Measurements from ENCODE around the gene SPATA16.

DNA sequence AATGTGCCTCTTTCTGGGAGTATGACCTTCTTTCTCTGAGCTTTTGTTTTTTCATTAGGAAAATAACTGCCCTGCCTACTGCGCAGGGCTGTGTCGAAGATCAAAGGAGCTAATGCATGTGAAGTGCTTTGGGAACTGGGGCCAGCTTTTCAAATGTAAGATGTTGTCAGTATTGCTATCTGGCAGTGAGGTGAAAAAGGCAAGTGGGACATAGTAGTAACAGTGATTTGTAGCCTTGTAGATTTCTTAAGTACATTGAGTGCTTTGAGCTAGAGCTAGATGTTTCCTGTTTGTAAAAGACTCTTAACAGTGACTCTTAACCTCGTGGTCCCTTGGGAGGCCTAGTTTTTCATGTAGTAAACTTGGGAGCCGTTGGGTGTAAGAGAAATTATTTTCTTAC is 264.0 kb downstream of the SPATA16 start:
- no peak for TF ChIP-seq ZNF8 (CRISPR knock-in tag; IDR thresholded peaks at IDR 0.05)
- no peak for TF ChIP-seq ZNF70 (CRISPR knock-in tag; IDR thresholded peaks at IDR 0.05)
- TF ChIP-seq, protein P1, sequence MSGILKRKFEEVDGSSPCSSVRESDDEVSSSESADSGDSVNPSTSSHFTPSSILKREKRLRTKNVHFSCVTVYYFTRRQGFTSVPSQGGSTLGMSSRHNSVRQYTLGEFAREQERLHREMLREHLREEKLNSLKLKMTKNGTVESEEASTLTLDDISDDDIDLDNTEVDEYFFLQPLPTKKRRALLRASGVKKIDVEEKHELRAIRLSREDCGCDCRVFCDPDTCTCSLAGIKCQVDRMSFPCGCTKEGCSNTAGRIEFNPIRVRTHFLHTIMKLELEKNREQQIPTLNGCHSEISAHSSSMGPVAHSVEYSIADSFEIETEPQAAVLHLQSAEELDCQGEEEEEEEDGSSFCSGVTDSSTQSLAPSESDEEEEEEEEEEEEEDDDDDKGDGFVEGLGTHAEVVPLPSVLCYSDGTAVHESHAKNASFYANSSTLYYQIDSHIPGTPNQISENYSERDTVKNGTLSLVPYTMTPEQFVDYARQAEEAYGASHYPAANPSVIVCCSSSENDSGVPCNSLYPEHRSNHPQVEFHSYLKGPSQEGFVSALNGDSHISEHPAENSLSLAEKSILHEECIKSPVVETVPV (CRISPR knock-in tag; IDR thresholded peaks at IDR 0.05) = no peak
- TF ChIP-seq RARB (CRISPR knock-in tag; IDR thresholded peaks at IDR 0.05) = no peak
- TF ChIP-seq TOX (CRISPR knock-in tag; IDR thresholded peaks at IDR 0.05; ENCODE audit: borderline replicate concordance) = no peak
- TF ChIP-seq ARNTL (CRISPR knock-in tag; IDR thresholded peaks at IDR 0.05; ENCODE audit: borderline replicate concordance, low read depth) = no peak
- TF ChIP-seq ZFP3 (CRISPR knock-in tag; IDR thresholded peaks at IDR 0.05) = no peak
- TF ChIP-seq ISL1 (CRISPR knock-in tag; IDR thresholded peaks at IDR 0.05) = no peak
- no peak for TF ChIP-seq CSDC2 (CRISPR knock-in tag; IDR thresholded peaks at IDR 0.05)
- TF ChIP-seq GLIS3 (CRISPR knock-in tag; IDR thresholded peaks at IDR 0.05) = no peak
- no peak for TF ChIP-seq TSHZ2 (CRISPR knock-in tag; IDR thresholded peaks at IDR 0.05)

All from SK-N-SH treated with all-trans-retinoic acid at 6 μM for 48 hours (cell line).